K562 treated with DMSO at 1 percent for 4 hours (cell line): ENCODE data around the gene USP17L30. TPM values are rescaled to one million over a fixed set of nuclear protein-coding genes. Genes with fewer than 3 reads are reported as not detected.

ENCODE experiments used
- total RNA-seq: library from RNA; unstranded; fragments of 300-600 nt; gene quantifications from 2 replicates; pipeline ENCODE4 v1.2.3, GENCODE V29; 2022; ENCODE audit not compliant: insufficient read depth

Gene USP17L30
- total RNA-seq = not detected in 2 replicates

GRCh38 chr4:9362829-9363228, at the start of gene USP17L30:
USP17L30 (plus strand) TSS chr4:9363129; CDS start chr4:9363129, 0 bp downstream.

GRCh38 chr4:9324865-9325264, 38.1 kb upstream of the USP17L30 start, which contains the start of gene USP17L24:
USP17L24 (plus strand) TSS chr4:9325165; CDS start chr4:9325165, 0 bp downstream.

GRCh38 chr4:9329611-9330010, 33.3 kb upstream of the USP17L30 start, which contains the start of gene USP17L25:
USP17L25 (plus strand) TSS chr4:9329911; CDS start chr4:9329911, 0 bp downstream.

GRCh38 chr4:9334358-9334757, 28.6 kb upstream of the USP17L30 start, which contains the start of gene USP17L26:
USP17L26 (plus strand) TSS chr4:9334658; CDS start chr4:9334658, 0 bp downstream.

GRCh38 chr4:9339103-9339502, 23.8 kb upstream of the USP17L30 start, which contains the start of gene USP17L5:
USP17L5 (plus strand) TSS chr4:9339403; CDS start chr4:9339403, 0 bp downstream.

GRCh38 chr4:9343848-9344247, 19.1 kb upstream of the USP17L30 start, which contains the start of gene USP17L27:
USP17L27 (plus strand) TSS chr4:9344148; CDS start chr4:9344148, 0 bp downstream.

GRCh38 chr4:9348593-9348992, 14.3 kb upstream of the USP17L30 start, which contains the start of gene USP17L28:
USP17L28 (plus strand) TSS chr4:9348893; CDS start chr4:9348893, 0 bp downstream.

GRCh38 chr4:9353338-9353737, 9.6 kb upstream of the USP17L30 start, which contains the start of gene USP17L29:
USP17L29 (plus strand) TSS chr4:9353638; CDS start chr4:9353638, 0 bp downstream.

Other genes starting within 250 kb of the USP17L30 start
- gene FAM90A26, start 192.7 kb upstream of the USP17L30 start, total RNA-seq = not detected in 2 replicates
- not detected in 2 replicates for gene USP17L10, start 152.5 kb upstream of the USP17L30 start, total RNA-seq
- not detected in 2 replicates for gene USP17L11, start 147.7 kb upstream of the USP17L30 start, total RNA-seq
- gene USP17L12, start 143.0 kb upstream of the USP17L30 start, total RNA-seq = not detected in 2 replicates
- not detected in 2 replicates for gene USP17L13, start 138.2 kb upstream of the USP17L30 start, total RNA-seq
- not detected in 2 replicates for gene USP17L15, start 128.7 kb upstream of the USP17L30 start, total RNA-seq
- gene USP17L17, start 119.2 kb upstream of the USP17L30 start, total RNA-seq = not detected in 2 replicates
- gene USP17L18, start 114.5 kb upstream of the USP17L30 start, total RNA-seq = not detected in 2 replicates
- not detected in 2 replicates for gene USP17L19, start 109.8 kb upstream of the USP17L30 start, total RNA-seq
- not detected in 2 replicates for gene USP17L20, start 105.0 kb upstream of the USP17L30 start, total RNA-seq
- not detected in 2 replicates for gene USP17L21, start 100.3 kb upstream of the USP17L30 start, total RNA-seq
- not detected in 2 replicates for gene USP17L22, start 95.5 kb upstream of the USP17L30 start, total RNA-seq
- not detected in 2 replicates for gene USP17L24, start 38.0 kb upstream of the USP17L30 start, total RNA-seq
- gene USP17L25, start 33.2 kb upstream of the USP17L30 start, total RNA-seq = not detected in 2 replicates
- gene USP17L26, start 28.5 kb upstream of the USP17L30 start, total RNA-seq = not detected in 2 replicates
- not detected in 2 replicates for gene USP17L5, start 23.7 kb upstream of the USP17L30 start, total RNA-seq
- gene USP17L27, start 19.0 kb upstream of the USP17L30 start, total RNA-seq = not detected in 2 replicates
- not detected in 2 replicates for gene USP17L28, start 14.2 kb upstream of the USP17L30 start, total RNA-seq
- not detected in 2 replicates for gene USP17L29, start 9.5 kb upstream of the USP17L30 start, total RNA-seq
- gene DEFB131A, start 81.3 kb downstream of the USP17L30 start, total RNA-seq = not detected in 2 replicates